Mesenchymal stem cell (in vitro differentiated cells and primary cell): ENCODE results near the gene RNASET2.

Experiments used
- DNase-seq: peaks from one replicate; pipeline ENCODE4 v3.0.0-alpha.2; 2013
- H2AFZ ChIP-seq: one replicate; pipeline ENCODE4 v1.6.1; 2013; ENCODE audit warnings: low read depth, mild to moderate bottlenecking, control low read depth, inconsistent platforms, low read length, moderate library complexity
- H2AK5ac ChIP-seq: 2 replicates; pipeline ENCODE4 v1.6.1; 2013; ENCODE audit warnings: low read length, moderate library complexity, mild to moderate bottlenecking, inconsistent platforms; ENCODE audit not compliant: severe bottlenecking
- H2BK120ac ChIP-seq: one replicate; pipeline ENCODE4 v1.6.1; 2013; ENCODE audit warnings: low read depth, mild to moderate bottlenecking, inconsistent platforms, low read length, moderate library complexity
- H2BK12ac ChIP-seq, 2 experiments: one replicate each; pipeline ENCODE4 v1.6.1; 2013; ENCODE audit warnings: inconsistent platforms in 2 of 2, low read length in 2 of 2, mild to moderate bottlenecking in 2 of 2, moderate library complexity in 2 of 2, control low read depth in 1 of 2
- H2BK15ac ChIP-seq: one replicate; pipeline ENCODE4 v1.6.1; 2013; ENCODE audit warnings: mild to moderate bottlenecking, low read depth, inconsistent platforms; ENCODE audit not compliant: poor library complexity, severe bottlenecking
- H2BK5ac ChIP-seq: 2 replicates; pipeline ENCODE4 v1.6.1; 2013; ENCODE audit warnings: low read depth, mild to moderate bottlenecking, low read length, control low read depth, inconsistent platforms; ENCODE audit not compliant: poor library complexity, severe bottlenecking
- H3K14ac ChIP-seq, 2 experiments: one replicate each; pipeline ENCODE4 v1.6.1; 2013; ENCODE audit warnings: inconsistent platforms in 2 of 2, low read length in 2 of 2, control low read depth in 1 of 2, mild to moderate bottlenecking in 1 of 2, moderate library complexity in 1 of 2
- H3K18ac ChIP-seq, 2 experiments: one replicate each; pipeline ENCODE4 v1.6.1; 2013; ENCODE audit warnings: inconsistent platforms in 2 of 2, low read length in 2 of 2, control low read depth in 1 of 2, low read depth in 1 of 2, mild to moderate bottlenecking in 1 of 2
- H3K23ac ChIP-seq, 2 experiments: one replicate each; pipeline ENCODE4 v1.6.1; 2013; ENCODE audit warnings: inconsistent platforms in 2 of 2, low read length in 2 of 2, mild to moderate bottlenecking in 2 of 2, moderate library complexity in 2 of 2, control low read depth in 1 of 2
- H3K27ac ChIP-seq: 2 replicates; pipeline ENCODE4 v1.5.1; 2013; ENCODE audit warnings: mild to moderate bottlenecking, moderate library complexity, low read length, control low read depth, inconsistent platforms; ENCODE audit not compliant: poor library complexity, severe bottlenecking
- H3K27me3 ChIP-seq, 2 experiments: 2 replicates each; pipeline versions ENCODE4 v1.6.1 to v1.7.0; 2013; ENCODE audit warnings: low read length in 2 of 2, mild to moderate bottlenecking in 2 of 2, moderate library complexity in 2 of 2, control low read depth in 1 of 2, inconsistent platforms in 1 of 2; ENCODE audit not compliant: control insufficient read depth in 1 of 2, insufficient read depth in 1 of 2
- H3K36me3 ChIP-seq, 2 experiments: 2 replicates each; pipeline versions ENCODE4 v1.6.1 to v1.7.0; 2013; ENCODE audit warnings: low read length in 2 of 2, control low read depth in 1 of 2, inconsistent platforms in 1 of 2, low read depth in 1 of 2, mild to moderate bottlenecking in 1 of 2; ENCODE audit not compliant: insufficient read depth in 2 of 2, control insufficient read depth in 1 of 2
- H3K4ac ChIP-seq, 2 experiments: one replicate each; pipeline ENCODE4 v1.6.1; 2013; ENCODE audit warnings: inconsistent platforms in 2 of 2, low read length in 2 of 2, mild to moderate bottlenecking in 2 of 2, moderate library complexity in 2 of 2, control low read depth in 1 of 2, low read depth in 1 of 2
- H3K4me1 ChIP-seq: 2 replicates; pipeline ENCODE4 v1.6.1; 2013; ENCODE audit warnings: low read depth, low read length, control low read depth; ENCODE audit not compliant: control insufficient read depth, insufficient read depth
- H3K4me2 ChIP-seq: 2 replicates; pipeline ENCODE4 v1.6.1; 2013; ENCODE audit warnings: low read length, mild to moderate bottlenecking, inconsistent platforms; ENCODE audit not compliant: poor library complexity, severe bottlenecking
- H3K4me3 ChIP-seq, 2 experiments: 2 replicates each; pipeline versions ENCODE4 v1.5.1 to v1.7.0; 2013; ENCODE audit warnings: low read length in 2 of 2, mild to moderate bottlenecking in 2 of 2, control low read depth in 1 of 2, low read depth in 1 of 2; ENCODE audit not compliant: insufficient read depth in 1 of 2
- H3K79me1 ChIP-seq: replicated peaks from 2 replicates; pipeline ENCODE4 v1.6.1; 2013; ENCODE audit warnings: mild to moderate bottlenecking, control low read depth, low read length, inconsistent platforms; ENCODE audit not compliant: poor library complexity, severe bottlenecking
- H3K9ac ChIP-seq: 2 replicates; pipeline ENCODE4 v1.7.0; 2013; ENCODE audit warnings: mild to moderate bottlenecking, low read length, moderate library complexity
- H3K9me3 ChIP-seq: 2 replicates; pipeline ENCODE4 v1.7.0; 2013; ENCODE audit warnings: mild to moderate bottlenecking, low read length; ENCODE audit not compliant: control insufficient read depth
- H4K8ac ChIP-seq: one replicate; pipeline ENCODE4 v1.6.1; 2013; ENCODE audit warnings: inconsistent platforms, mild to moderate bottlenecking, low read length, moderate library complexity
- H4K91ac ChIP-seq: one replicate; pipeline ENCODE4 v1.6.1; 2013; ENCODE audit warnings: mild to moderate bottlenecking, low read length, inconsistent platforms
- WGBS: methylation state at CpG from one replicate; pipeline ENCODE4 v1.1.7; 2013; ENCODE audit warnings: mixed read lengths; 5-methylcytosine and 5-hydroxymethylcytosine counted together

The RNASET2 gene

GRCh38 chr6:166940643-166941068 lies 15.7 kb downstream of the RNASET2 start:
- no peak overlapping the region for H2BK15ac ChIP-seq
- no peak overlapping the region for H2BK5ac ChIP-seq
- H3K14ac ChIP-seq: peak overlapping the region; percentile 9 to 64
- no peak overlapping the region for H3K9ac ChIP-seq
- peaks cover 7% of the 10 kb centered on the region for H3K4me1 ChIP-seq
- H3K27ac ChIP-seq: no peak overlapping the region
- no peaks in the 10 kb centered on the region for H3K27me3 ChIP-seq
- no peaks in the 10 kb centered on the region for H3K9me3 ChIP-seq
- no peak overlapping the region for H4K91ac ChIP-seq
- WGBS: 79% methylated on average over 7 of the region's 7 CpGs
- no peak overlapping the region for H2BK120ac ChIP-seq
- peaks cover 12 to 21% of the 10 kb centered on the region in 2 experiments for H3K36me3 ChIP-seq
- H3K4ac ChIP-seq: no peak overlapping the region
- no peaks in the 10 kb centered on the region for H3K79me1 ChIP-seq
- H2BK12ac ChIP-seq: no peak overlapping the region
- no peak overlapping the region for H2AFZ ChIP-seq
- peak overlapping the region in 1 of 2 experiments; percentile 2 for H3K4me3 ChIP-seq
- DNase-seq: no peak
- no peak overlapping the region for H2AK5ac ChIP-seq
- H3K23ac ChIP-seq: no peak overlapping the region
- H4K8ac ChIP-seq: peak overlapping the region; percentile 83
- peak overlapping the region; percentile 35 for H3K4me2 ChIP-seq
- peak overlapping the region in 1 of 2 experiments; percentile 37 for H3K18ac ChIP-seq

- H3K4me3 ChIP-seq: no peak overlapping the region
- no peak overlapping the region for H2AFZ ChIP-seq
- no peak overlapping the region for H3K27ac ChIP-seq
- no peak overlapping the region for H2BK120ac ChIP-seq
- no peak overlapping the region for H2BK5ac ChIP-seq
- peaks cover 12 to 16% of the 10 kb centered on the region in 2 experiments for H3K36me3 ChIP-seq
- no peak overlapping the region for H3K4me2 ChIP-seq
- H3K23ac ChIP-seq: no peak overlapping the region
- no peak overlapping the region for H3K18ac ChIP-seq
- no peak for DNase-seq
- H2BK12ac ChIP-seq: no peak overlapping the region
- H2BK15ac ChIP-seq: no peak overlapping the region
- H3K27me3 ChIP-seq: no peaks in the 10 kb centered on the region
- WGBS: 96% methylated on average over 6 of the region's 7 CpGs
- no peak overlapping the region for H3K14ac ChIP-seq
- no peak overlapping the region for H3K9ac ChIP-seq
- H3K9me3 ChIP-seq: no peaks in the 10 kb centered on the region
- peaks cover 7% of the 10 kb centered on the region for H3K4me1 ChIP-seq
- H3K4ac ChIP-seq: no peak overlapping the region
- no peak overlapping the region for H2AK5ac ChIP-seq
- no peaks in the 10 kb centered on the region for H3K79me1 ChIP-seq
- no peak overlapping the region for H4K8ac ChIP-seq
- H4K91ac ChIP-seq: no peak overlapping the region
Measured at GRCh38 chr6:166939894-166940293, 16.5 kb downstream of the RNASET2 start.

GRCh38 chr6:166939345-166939744 lies 17.0 kb downstream of the RNASET2 start:
- Histone ChIP-seq H3K4me2 (no peak overlapping the region), H2AFZ (no peak overlapping the region), H3K27ac (no peak overlapping the region), H3K4me3 (no peak overlapping the region), H3K9me3 (no peaks in the 10 kb centered on the region), H2BK120ac (no peak overlapping the region), H3K27me3 (no peaks in the 10 kb centered on the region), H3K9ac (no peak overlapping the region), H3K79me1 (no peaks in the 10 kb centered on the region), H3K36me3 (peaks cover 11 to 14% of the 10 kb centered on the region in 2 experiments), H2BK15ac (no peak overlapping the region), H4K91ac (no peak overlapping the region), H3K18ac (no peak overlapping the region), H3K23ac (no peak overlapping the region), H3K4ac (no peak overlapping the region), H2BK12ac (no peak overlapping the region), H3K4me1 (peaks cover 7% of the 10 kb centered on the region), H2BK5ac (no peak overlapping the region), H4K8ac (no peak overlapping the region), H2AK5ac (no peak overlapping the region), H3K14ac (no peak overlapping the region)
- WGBS: 91% methylated on average over 4 of the region's 4 CpGs
- DNase-seq: no peak

GRCh38 chr6:166938704-166939103 lies 17.6 kb downstream of the RNASET2 start:
- H2BK15ac ChIP-seq: no peak overlapping the region
- H3K9ac ChIP-seq: no peak overlapping the region
- H3K27ac ChIP-seq: no peak overlapping the region
- peaks cover 7% of the 10 kb centered on the region for H3K4me1 ChIP-seq
- no peaks in the 10 kb centered on the region for H3K79me1 ChIP-seq
- no peaks in the 10 kb centered on the region for H3K27me3 ChIP-seq
- H2BK120ac ChIP-seq: no peak overlapping the region
- DNase-seq: no peak
- no peak overlapping the region for H4K91ac ChIP-seq
- no peak overlapping the region for H3K18ac ChIP-seq
- no peak overlapping the region for H3K4me3 ChIP-seq
- no peak overlapping the region for H2BK12ac ChIP-seq
- no peak overlapping the region for H2AFZ ChIP-seq
- H3K23ac ChIP-seq: no peak overlapping the region
- no peak overlapping the region for H3K4me2 ChIP-seq
- peaks cover 13 to 16% of the 10 kb centered on the region in 2 experiments for H3K36me3 ChIP-seq
- no peak overlapping the region for H3K4ac ChIP-seq
- no peak overlapping the region for H3K14ac ChIP-seq
- H3K9me3 ChIP-seq: no peaks in the 10 kb centered on the region
- H4K8ac ChIP-seq: no peak overlapping the region
- H2AK5ac ChIP-seq: no peak overlapping the region
- whole genome bisulfite sequencing: 99% methylated on average over 8 of the region's 8 CpGs
- no peak overlapping the region for H2BK5ac ChIP-seq
